Stimulated activated CD8-positive, alpha-beta memory T cell treated with anti-CD3 and anti-CD28 coated beads, Interleukin-12 subunit alpha, Interleukin-12 subunit beta, amount 100 ng/mL, for 1 hour (primary cell): ENCODE measurements around the gene EBF3.

Experiments
- DNase-seq: peaks from one replicate; pipeline ENCODE4 v3.0.0-alpha.2; 2020; ENCODE audit warnings: low read depth

EBF3 gene

DNA sequence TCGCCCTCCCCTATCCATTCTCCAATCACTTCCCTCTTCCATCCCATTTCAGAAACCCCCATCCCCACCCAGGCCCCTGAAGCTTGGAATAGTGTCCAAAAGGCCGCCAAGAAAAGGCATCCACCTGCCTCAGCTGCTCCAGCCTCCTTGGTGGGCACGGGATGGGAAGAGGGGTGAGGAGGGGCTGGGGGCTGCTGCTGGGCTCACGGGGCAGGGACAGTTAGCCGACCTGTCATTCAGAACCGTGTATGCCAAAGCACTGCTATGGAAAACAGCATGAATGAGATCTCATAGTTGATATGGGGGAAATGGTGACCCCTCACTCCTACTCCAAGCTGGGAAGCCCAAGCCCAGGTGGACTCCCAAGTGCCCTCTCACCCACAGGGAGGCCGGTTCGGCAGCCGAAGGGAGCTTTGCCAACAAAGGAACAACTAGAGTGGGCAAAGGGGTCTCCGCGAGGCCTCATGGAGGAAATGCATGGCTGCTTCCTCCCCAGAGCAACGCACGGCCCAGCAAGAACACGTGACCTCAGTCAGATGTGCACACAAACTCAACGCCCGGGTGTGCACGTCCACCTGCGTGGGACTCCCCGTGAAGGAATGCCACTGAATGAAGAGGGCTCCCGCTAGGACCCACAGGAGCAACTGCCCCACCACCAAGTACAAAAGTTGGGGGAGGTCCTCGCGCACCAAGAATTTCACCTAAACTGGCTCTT is 52.5 kb downstream of the EBF3 start:
- DNase-seq: no peak

DNA sequence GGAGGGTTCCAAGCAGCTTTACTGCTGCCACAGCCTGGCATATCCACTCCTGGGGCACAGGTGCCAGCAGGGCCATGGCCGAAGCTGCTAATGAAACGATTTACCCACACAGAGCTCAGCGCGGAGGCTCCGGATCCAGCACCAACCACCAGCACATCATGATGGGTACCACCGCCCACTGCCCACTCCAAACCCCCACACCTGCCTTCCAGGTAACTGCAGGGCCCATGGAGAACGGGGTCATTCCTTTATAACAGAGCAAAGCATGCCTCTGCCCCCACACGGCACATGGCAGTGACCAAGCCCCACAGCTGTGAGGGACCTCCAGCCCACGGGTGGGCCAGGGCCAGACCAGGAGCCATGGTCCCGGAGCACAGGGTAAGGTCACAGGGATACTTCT is 53.2 kb downstream of the EBF3 start:
- DNase-seq: no peak

DNA sequence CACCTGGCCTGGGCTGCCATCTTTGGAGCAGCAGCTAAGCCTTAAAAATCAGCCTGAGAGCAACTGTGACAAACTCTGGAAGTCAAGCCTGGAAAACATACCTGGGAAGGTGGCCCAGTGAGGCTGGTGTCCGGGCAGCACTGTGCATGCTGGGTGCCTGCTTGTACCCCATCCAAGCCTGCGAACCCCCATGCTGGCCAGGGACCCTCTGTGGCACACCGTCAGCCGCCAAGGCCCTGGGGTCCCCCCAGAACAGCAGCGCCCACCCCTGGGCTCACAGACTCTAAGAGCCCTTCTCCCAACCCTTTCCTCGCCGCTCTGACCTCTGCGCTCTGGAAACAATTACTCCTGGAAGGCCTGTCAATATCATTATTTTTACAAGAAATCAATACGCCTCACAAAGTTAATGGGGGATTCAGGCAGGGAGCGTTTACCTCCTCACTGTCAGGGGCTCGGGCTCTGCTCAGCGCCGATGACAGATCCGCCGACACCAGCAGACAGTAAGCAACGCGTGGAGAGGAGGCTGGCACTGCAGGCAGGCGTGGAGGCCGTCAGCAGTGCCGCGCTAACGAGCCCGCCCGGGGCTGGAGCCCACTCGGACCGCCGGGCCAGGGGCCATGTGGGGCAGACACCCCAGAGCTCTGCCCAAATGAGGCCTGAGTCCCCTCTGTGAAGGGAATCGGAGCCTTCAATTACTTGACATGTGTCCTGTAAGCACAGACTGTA is 54.4 kb downstream of the EBF3 start:
- DNase-seq: no peak

DNA sequence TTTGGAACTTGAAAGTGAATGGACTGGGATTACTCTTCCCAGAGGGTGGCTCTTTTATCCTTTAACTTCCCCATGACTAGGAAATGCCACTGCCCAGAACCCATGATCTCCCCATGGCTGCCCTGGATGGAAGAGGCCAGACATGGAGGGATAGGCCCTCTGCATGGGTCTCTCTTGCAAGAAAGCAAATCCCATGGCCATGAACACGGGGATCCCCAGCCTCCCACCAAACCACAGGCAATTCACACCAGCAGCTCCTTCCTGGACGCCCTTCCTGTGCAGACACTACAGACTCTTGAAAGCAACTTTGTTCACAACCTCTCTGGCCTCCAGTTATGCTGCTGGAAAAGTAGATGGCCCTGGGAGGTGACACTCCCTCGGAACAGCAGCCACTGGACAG is 55.0 kb downstream of the EBF3 start:
- no peak for DNase-seq

DNA sequence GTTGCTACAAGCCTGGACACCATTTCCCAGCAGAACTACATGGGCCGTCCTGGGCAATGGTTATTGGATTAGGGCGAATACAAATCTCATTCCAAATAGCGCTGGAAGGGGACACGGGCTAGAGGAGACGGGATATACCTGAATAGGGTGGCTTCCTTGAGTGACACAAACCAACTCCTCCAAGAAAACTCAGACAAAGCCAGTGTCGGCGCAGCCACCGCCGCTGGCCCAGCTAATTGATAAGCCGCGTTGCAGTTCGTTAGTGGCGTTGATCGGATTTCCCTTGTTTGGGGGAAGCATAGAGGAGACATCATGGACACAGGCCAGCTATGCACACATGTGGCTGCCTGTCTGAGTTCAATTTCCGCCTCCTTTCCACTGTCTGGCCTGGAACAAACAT is 55.7 kb downstream of the EBF3 start:
- no peak for DNase-seq

DNA sequence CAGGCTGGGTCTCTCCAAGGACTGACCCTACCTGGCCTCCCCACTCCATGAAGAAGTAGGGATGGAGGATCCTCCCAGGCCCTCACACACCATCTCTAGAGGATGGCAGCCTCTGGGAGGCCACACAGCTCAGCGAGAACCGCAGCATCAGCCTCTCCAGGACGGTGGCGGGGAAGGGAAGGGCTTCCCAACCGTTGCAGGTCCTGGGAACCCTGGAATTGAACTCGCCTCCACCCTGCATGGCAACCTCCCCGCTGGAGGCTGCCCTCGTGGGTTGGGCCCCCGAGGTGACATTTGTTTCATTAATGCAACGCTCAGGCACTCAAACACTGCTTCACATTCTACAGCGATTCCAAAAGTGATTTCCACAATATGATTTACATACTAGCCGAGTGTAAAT is 58.5 kb downstream of the EBF3 start:
- DNase-seq: no peak

DNA sequence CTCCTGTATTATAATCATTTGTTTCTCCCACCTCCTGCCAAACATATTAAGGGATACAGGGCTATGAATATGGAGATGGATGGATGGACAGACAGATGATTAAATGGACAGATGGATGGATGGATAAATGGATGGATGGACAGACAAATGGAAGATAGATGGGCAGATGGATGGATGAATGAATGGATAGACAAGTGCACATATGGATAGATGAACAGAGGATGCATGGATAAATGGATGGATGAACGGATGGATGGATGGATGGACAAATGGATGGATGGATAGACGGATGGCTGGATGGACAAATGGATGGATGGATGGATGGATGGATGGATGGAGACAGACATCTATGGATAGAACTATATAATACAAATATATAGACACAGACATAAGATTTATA is 59.8 kb downstream of the EBF3 start:
- no peak for DNase-seq

DNA sequence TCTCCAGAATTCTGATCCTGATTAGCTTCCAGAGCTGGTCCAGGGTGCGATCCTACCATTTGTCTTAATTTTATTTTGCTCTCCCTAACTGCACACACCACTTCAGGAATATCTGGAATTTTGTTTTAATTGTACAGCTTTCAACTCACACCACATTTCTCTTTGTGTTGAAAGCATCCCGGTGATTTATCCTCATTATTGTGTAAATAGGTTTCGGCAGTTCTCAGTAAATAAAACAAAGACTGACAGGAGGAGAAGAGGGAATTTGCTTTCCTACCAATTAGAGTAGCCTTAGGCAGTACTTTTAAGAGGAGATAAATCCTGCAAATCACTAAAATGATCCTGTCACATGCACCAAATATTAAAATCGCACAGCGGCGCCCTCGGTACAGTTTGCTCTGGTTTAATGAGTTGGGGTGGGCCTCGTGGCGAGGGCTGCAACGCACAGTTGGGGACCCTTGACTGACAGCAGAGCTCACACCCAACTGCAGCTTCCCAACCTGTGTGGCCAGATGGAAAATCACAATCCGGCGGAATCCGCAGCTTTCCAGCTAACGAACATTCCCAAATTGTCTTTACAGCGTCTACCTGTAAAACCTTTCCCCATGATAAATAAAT is 62.6 kb downstream of the EBF3 start:
- no peak for DNase-seq

DNA sequence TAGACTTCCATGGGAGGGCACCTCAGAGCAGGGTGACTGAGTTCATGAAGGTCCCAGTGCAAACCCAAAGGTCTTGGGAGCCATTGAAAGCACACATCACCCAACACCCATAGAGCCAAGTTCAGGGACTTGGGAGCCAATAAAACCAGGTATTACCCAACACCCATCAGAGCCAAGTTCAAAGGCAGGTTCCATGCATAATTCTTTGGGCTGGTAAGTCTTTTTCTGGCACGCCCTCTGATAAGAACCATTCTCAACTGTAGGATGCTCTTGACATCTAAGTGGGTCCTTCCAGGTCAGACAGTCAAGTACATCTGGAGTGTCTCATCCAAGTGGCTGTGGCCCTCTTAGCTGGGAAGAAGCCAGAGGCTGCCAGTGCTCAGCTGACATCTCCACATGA is 63.2 kb downstream of the EBF3 start:
- no peak for DNase-seq

DNA sequence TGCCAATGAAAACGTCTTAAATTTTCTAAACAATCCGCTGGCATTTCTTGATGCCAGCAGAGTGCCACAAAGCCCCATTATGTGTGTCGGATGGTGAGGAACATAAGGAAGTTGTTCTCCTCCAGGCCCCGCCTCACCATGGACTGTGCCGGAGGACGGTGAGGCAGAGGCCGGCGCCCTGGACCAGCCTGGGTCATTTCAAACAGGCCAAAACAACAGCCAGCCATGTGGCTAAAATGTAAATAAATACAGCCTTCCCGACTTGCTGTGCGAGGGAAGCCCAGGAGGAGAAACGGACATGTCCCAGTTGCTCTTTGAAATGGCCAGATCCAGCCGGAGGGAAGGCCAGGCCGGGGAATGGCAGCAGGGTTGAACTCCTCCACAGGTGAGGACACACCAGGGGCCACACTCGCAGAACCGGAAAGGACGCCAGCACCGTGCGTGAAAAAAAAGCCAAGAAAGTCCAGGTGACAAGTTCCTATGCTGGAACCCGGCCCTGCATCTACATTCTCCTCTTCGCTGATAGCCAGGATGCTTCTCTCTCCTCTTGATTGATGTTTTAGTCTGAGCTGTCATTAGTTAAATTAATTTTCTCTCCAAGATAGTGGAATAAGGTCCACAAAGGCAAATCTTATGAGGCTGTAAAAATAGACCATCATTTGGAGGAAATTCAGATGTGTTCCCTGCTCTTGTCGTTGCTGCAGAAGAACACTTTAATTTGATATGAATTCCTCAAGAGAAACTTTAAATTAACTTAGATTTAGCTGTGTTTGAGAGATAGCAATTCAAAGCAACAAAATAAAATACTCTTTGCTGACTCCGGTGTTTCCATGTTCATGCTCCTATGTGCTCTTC is 64.6 kb downstream of the EBF3 start:
- no peak for DNase-seq

DNA sequence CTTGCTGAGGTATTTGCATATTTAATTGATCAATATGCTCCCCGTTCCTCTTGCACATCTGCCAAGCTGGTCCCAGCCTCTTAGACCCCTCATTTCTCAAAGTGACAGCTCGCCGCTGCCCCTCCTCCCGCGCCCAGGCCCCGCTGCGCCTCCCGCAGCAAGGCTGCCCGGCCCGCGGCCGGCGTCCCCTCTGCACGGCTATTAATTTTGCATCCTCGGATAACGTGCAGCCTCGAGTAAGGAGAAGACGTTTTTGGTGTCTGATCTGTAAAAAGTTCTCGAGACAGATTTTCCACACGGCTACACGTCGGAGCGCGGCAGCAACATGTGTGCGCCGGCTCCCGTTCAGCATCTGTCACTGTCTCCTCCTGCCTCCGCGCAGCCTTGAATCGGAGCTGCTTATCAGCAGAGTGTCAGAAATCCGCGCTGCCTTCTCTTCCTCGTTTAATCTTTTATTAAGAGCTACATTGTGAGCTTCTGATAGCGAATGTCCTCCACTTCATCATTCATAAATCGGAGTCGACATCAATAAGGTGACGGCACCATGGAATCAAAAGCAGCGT is 65.3 kb downstream of the EBF3 start:
- no peak for DNase-seq

DNA sequence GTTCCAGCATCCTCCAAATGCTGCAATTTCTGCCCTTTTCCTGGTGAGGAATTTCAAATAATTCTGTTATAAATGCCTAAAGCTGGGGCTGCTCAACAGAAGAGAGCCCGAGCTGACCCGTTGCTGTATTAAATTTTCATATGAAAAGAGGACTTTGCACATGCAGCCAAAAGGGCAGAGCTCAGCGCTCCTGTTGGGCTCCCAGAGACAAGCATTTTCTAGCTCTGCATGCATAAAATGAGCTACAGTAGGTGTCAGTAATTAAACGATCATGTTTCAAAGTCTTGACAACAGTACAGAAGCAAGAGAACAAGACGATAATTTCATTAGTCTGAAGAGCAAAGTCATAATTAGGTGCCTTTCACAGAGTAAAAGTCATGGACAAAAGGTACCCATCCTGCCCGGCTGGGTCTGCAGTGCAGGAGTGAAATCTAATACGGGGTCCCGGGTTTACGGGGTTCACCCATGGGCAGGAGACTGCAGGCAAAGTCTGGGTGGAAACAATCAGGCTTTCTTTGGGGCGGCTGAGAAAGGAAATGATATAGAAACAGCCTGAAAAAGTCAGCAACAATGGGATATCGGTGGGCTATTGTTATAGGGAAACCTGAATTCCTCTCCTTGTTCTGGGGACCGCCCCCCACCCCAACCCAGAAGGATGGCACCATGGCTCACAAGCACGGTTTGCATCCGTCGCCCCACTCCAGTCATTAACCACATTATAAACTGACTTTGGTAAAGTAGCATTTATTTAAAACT is 66.0 kb downstream of the EBF3 start:
- DNase-seq: no peak

DNA sequence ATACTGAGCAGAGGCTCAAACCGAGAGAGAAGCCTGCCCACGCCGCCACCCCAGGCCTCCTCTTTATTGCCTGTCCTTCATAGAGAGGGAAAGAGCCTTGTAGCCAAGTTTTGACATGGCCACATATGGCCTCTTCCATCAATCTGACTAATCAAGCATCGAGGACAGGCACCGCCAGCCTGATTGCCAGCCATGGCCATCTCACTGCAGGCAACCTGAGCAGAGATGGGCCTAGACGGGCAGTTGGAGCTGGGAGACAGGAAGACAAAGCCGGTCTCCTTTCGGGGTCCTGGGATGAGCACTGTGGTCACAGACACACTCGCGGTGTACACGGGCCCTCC is 67.2 kb downstream of the EBF3 start:
- no peak for DNase-seq

DNA sequence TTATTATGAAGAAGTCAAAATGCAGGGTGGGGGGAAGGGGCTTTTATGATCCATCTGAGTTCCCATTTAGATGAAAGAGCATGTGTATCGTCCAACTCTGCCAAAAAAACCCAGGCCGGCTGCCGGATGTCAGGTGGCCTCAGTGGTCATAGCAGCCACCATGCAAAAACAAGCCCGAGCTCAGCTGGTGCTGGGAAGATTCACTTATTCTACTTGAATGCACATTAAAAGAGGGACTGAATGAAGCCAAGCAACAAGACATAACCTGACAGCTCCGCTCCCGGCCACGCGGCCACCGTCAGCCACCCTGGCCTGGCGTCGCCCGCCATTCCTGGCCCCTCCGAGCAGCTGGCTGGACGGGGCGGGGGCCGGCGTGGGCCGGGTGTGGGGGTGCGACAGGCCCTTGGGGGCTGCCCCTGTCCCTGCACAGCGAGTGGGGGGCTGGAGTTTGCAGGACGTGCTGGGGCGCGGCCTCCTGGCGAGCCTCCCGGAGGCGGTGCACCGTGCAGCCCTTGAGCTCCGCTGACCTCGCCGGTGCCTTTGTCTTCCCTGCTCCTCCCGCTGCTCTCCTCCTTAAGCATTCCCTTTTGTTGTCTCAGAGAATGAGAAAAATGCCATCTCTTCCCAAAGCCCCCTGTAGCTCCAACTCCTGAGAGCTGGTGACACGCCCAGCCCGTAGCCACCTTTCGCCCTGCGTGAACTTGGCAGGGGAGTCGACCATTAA is 67.8 kb downstream of the EBF3 start:
- no peak for DNase-seq

DNA sequence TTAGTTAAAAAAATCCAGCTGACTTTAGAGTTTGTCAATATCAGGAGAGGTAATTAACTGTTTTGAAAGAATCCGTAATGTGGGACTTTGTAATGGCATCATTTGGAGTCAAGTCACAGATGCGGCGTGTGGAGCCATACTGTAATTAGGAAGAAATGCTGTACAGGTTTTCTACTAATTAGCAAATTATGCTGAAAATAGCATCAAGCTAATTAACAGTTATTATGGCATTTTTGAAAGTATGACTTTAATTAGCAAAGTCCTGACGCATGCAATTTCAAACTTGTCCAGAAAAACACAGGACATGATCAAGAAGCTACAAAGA is 68.3 kb downstream of the EBF3 start:
- DNase-seq: no peak

DNA sequence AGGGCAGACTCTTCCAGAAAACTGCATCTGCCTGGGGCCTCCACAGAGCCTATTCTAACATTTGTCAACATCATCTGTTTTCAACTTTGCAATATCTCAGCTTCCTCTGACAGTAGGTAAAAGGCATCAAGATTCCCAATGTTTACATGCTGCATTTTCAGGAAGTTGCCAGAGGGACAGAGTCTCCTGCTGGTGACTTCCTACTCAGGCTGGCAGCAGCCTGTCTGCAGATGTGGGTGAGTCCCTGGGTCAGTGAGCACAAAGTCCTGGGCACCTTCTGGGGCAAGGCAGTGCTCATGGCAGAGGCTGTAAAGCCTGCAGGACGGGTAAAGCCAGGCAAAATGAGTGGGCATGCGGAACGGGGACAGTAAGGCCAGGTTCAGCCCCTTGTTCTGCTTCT is 69.4 kb downstream of the EBF3 start:
- no peak for DNase-seq

DNA sequence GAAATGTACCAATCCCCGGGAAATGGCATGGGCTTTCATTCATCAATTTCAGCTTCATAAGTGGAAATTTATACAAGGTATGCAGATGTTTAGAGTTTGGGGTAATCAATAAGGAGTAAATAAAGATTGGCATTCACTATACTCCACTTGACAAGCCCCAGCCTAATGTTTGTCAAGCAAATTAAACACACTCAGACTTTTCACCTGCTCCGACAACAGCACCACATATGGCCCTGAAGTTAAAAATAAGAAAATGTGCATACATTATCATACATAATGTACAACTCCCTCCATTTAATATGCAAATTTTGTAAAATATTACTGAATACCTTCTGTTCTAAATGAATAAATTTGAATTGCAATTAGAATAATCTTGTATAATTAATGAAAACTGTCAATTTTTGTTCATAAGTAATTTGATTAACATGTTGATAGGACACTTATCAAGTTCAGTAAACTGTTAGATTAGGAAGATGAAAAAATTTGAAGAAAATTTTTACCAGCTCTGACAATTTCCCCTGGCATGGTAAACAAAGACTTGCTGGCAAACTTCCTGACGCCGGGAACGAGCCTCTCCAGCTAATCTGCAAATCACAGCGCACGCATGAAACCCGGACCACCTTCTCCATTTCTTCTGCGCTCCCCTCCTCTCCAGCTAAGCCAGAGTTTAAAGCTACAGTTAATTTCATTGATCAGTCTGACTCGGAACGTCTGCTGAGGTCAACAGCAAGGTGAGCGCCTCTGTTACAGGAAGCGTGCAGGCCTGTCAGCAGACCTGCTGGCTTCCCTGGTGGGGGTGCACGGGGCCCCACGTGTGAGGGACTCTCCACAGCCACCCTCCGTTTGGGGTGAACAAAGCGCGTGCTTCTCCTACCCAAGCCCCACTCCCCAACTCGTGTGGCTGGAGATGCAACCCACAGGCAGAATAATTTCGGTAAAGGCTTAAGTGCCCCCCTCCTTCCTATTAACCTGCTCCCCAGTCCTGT is 70.7 kb downstream of the EBF3 start:
- no peak for DNase-seq

DNA sequence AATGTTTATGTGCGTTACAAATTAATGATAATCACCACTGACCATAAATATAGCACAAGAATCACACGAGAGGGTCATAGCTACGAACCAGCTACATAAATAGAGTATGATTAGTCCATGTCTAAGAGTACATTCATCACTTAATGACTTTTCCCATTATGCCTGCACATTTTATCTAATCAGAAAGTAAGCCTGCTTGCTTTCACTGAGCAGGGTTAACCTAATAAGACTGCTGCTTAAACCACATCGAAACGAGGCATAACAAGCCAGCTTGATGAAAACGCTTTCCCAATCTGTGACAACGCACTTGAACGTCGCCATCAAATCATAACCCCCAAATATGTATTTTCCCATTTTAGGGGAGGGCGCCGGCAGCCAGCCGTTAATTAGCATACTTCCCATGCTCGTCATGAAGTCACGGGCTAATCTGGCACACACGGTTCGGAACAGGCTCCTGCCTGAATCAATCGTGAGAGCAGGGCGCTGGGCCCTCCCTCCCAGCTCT is 71.5 kb downstream of the EBF3 start:
- no peak for DNase-seq

DNA sequence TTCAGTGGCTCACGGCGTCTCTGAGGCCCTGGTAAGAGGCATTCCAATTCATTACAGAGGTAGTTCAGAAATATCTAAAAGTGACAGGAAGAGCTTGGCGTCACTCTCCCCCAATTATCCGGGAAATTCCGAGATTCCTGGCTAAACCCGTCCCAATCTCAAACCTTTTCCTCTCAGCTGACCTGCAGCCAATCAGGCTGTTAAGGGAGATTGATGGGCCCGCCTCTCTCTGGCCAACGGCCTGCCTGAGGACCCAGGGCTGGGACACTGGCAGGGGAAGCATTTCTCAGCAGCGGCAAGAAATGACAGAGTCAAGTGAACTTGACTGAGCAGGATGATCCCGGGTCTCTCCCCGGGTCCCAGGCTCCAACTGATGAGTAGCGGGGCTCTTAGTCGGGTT is 72.3 kb downstream of the EBF3 start:
- DNase-seq: no peak

DNA sequence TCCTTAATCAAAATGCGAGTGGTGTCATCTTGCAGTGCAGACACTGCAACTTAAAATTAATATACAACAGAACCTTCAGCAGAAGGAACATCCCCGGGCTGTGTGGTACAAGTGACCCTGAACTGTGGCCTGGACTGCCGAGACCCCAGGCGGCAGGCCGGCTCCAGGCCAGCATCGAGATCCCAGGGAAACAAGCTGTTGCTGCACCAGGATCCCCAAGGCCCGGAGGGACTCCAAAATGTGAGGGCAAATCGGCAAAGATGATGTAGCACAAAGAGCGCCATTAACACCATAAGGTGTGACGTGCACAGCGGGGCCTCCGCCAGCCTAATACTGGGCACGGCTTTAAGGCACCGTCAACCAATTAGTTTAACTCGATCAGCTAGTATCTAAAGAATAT is 73.9 kb downstream of the EBF3 start:
- DNase-seq: no peak
